Measurements from ENCODE around the gene FARP1. TPM values are rescaled to one million over a fixed set of nuclear protein-coding genes. Genes with fewer than 3 reads are reported as not detected.

Gene FARP1
- total RNA-seq, 1 experiment from 2014 or later, result not detected

DNA sequence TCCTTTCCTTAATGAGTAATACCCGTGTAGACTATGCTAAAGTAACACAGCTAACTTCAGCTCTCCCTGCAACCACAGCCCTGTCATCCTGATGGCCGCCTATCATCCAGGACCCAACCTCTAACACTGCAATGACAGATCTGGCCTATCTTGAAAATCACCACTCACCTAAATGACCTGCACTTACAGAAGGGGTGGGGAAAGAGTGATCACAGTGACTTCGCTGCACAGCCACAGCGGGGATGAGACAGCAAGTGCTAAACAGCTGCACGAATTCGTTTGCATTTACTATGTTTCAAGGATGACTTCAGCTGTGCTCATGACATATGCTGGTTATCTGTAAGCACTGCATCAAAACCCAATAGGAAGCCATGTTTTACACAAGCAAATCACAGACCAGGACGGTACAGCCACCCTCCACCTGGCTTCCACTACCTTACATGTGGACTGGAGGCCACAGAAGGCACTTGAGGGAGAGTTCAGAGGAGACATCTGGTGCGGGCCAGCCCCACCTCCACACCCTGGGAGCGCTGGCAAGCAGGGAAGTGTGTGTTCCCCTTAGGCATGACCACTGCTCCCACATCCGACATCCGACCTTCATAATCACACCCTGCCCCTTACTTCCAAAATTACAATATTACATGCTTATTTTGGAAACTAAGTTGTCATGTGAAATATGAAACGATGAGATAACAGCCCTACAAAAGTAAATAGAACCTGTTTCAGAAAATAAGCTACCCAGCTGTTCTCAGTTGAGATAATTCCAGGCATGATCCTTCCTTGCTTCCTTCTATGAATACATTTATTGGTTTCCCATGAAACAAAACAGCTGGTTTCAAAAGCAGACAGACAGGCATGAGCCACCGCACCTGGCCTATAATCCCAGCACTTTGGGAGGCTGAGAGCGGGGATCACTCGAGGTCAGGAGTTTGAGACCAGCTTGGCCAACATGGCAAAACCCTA is 338.3 kb downstream of the FARP1 start:
- Histone ChIP-seq H2AFZ (ENCODE audit: low read length) (no peak overlapping the region), H3K9ac (ENCODE audit: low read length) (no peak overlapping the region), H3K4me1 (ENCODE audit: low read length) (no peaks in the 10 kb centered on the region; the same call in 1 of the 2 replicates), H3K9me2 (replicated peaks; ENCODE audit: insufficient read depth, low read length) (no peaks in the 10 kb centered on the region), H4K20me1 (ENCODE audit: insufficient read depth, low read depth, low read length) (peaks cover 55% of the 10 kb centered on the region), H3K4me3 (ENCODE audit: low read length) (no peak overlapping the region), H3K79me2 (ENCODE audit: low read length) (peaks cover 96% of the 10 kb centered on the region), H3K27me3 (ENCODE audit: low read length) (no peaks in the 10 kb centered on the region), H3K36me3 (ENCODE audit: insufficient read depth, low read length) (no peaks in the 10 kb centered on the region), H3K4me2 (ENCODE audit: low read depth, low read length, poor library complexity, severe bottlenecking) (no peak overlapping the region), H3K9me3 (ENCODE audit: low read length) (no peaks in the 10 kb centered on the region), H3K27ac (ENCODE audit: low read length) (no peak overlapping the region)
- DNase-seq, result no peak

DNA sequence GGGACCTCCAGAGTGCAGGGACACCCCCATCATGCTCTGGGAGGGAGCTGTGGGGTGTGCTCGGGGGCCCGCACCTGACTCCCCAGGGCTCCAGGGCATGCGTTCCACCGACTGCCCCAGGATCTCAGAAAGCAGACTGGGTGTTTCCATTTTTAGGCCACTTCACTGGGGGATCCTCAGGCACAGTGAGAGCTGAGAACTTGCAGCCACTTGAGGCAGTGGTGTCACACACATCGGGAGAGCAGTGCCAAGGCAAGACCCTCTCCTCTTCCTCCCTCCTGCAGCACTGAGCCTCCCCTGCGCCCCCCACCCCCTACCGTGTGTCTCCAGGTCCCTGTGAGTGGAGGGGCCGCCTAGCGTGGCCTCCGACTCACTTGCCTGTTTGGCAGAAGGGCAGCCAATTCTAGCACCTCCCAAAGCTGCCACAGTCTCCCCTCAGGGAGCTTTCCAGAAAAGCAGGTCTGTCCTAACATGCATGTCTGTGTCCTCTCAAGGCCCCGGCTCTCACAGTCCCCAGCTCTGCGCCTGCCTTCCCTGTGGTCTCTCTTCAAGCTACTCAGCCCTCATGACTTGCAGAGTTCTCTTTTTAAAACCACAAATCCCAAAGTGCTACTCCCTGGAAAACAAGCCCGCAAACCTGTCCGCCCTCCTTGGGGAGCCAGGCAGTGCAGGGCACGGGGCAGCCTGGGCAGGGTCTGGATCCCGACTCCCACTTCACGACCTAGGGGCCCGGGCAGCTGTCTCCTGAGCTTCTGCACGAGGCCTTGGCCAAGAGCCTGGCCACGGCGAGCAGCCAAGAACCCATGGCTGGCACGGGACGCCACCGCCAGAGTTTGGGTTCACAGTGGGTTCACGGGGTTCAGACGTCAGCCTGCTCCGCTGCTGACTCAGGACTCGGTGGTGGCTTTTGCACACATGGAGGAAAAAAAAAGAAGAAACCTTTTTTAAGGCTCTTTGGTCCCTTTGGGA is 339.9 kb downstream of the FARP1 start:
- H3K27ac ChIP-seq (ENCODE audit: low read length), result no peak overlapping the region

GRCh38 chr13:98483601-98484288 is 340.9 kb downstream of the FARP1 start:
- peaks cover 19% of the 10 kb centered on the region for H3K4me1 ChIP-seq (ENCODE audit: low read length)
- peaks cover 98% of the 10 kb centered on the region for H3K79me2 ChIP-seq (ENCODE audit: low read length)
- no peak overlapping the region for H3K9ac ChIP-seq (ENCODE audit: low read length)
- no peak overlapping the region for H3K27ac ChIP-seq (ENCODE audit: low read length)
- H3K9me2 ChIP-seq (replicated peaks; ENCODE audit: insufficient read depth, low read length), result no peaks in the 10 kb centered on the region
- H2AFZ ChIP-seq (ENCODE audit: low read length), result no peak overlapping the region
- H3K4me2 ChIP-seq (ENCODE audit: low read depth, low read length, poor library complexity, severe bottlenecking), result no peak overlapping the region
- no peak for DNase-seq
- H3K4me3 ChIP-seq (ENCODE audit: low read length), result no peak overlapping the region
- H3K36me3 ChIP-seq (ENCODE audit: insufficient read depth, low read length), result no peaks in the 10 kb centered on the region
- H4K20me1 ChIP-seq (ENCODE audit: insufficient read depth, low read depth, low read length), result peaks cover 65% of the 10 kb centered on the region
- no peaks in the 10 kb centered on the region for H3K27me3 ChIP-seq (ENCODE audit: low read length)
- no peaks in the 10 kb centered on the region for H3K9me3 ChIP-seq (ENCODE audit: low read length)

More for the DNA sequence above, 339.9 kb downstream of the FARP1 start:
- peaks cover 98% of the 10 kb centered on the region for H3K79me2 ChIP-seq (ENCODE audit: low read length)
- H2AFZ ChIP-seq (ENCODE audit: low read length), result no peak overlapping the region
- H4K20me1 ChIP-seq (ENCODE audit: insufficient read depth, low read depth, low read length), result peaks cover 57% of the 10 kb centered on the region
- H3K9me3 ChIP-seq (ENCODE audit: low read length), result no peaks in the 10 kb centered on the region
- H3K4me3 ChIP-seq (ENCODE audit: low read length), result no peak overlapping the region
- no peak overlapping the region for H3K4me2 ChIP-seq (ENCODE audit: low read depth, low read length, poor library complexity, severe bottlenecking)
- no peak for DNase-seq
- H3K9ac ChIP-seq (ENCODE audit: low read length), result no peak overlapping the region
- H3K27me3 ChIP-seq (ENCODE audit: low read length), result no peaks in the 10 kb centered on the region
- H3K36me3 ChIP-seq (ENCODE audit: insufficient read depth, low read length), result no peaks in the 10 kb centered on the region
- H3K9me2 ChIP-seq (replicated peaks; ENCODE audit: insufficient read depth, low read length), result no peaks in the 10 kb centered on the region
- H3K4me1 ChIP-seq (ENCODE audit: low read length), result peaks cover 9% of the 10 kb centered on the region

- Histone ChIP-seq H2AFZ (ENCODE audit: low read length) (no peak overlapping the region), H3K4me1 (ENCODE audit: low read length) (peaks cover 27% of the 10 kb centered on the region), H3K4me2 (ENCODE audit: low read depth, low read length, poor library complexity, severe bottlenecking) (no peak overlapping the region), H3K79me2 (ENCODE audit: low read length) (peaks cover 98% of the 10 kb centered on the region), H3K27ac (ENCODE audit: low read length) (no peak overlapping the region), H3K27me3 (ENCODE audit: low read length) (no peaks in the 10 kb centered on the region), H3K4me3 (ENCODE audit: low read length) (no peak overlapping the region), H3K36me3 (ENCODE audit: insufficient read depth, low read length) (no peaks in the 10 kb centered on the region), H3K9me2 (replicated peaks; ENCODE audit: insufficient read depth, low read length) (no peaks in the 10 kb centered on the region), H3K9me3 (ENCODE audit: low read length) (no peaks in the 10 kb centered on the region), H3K9ac (ENCODE audit: low read length) (no peak overlapping the region), H4K20me1 (ENCODE audit: insufficient read depth, low read depth, low read length) (peaks cover 69% of the 10 kb centered on the region)
- DNase-seq, result no peak
Observed at GRCh38 chr13:98484289-98485219, 341.7 kb downstream of the FARP1 start.

DNA sequence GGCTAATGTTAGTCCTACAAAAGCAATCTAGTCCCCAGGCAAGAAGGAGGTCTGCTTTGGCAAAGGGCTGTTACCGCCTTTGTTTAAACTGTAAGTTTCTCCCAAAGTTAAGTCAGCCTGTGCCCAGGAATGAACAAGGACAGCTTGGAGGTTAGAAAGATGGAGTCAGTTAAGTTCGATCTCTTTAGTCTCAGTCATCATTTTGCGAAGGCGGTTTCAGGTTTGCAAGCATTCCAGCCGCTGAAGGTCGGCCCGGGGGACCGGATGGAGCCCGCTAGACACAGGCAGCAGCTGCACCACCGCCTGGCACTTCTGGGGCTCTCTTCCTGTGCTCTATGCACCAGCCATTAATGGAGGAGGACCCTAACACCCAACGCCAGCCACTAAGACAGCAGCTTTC is 342.7 kb downstream of the FARP1 start:
- no peaks in the 10 kb centered on the region for H3K36me3 ChIP-seq (ENCODE audit: insufficient read depth, low read length)
- no peak overlapping the region for H3K9ac ChIP-seq (ENCODE audit: low read length)
- H3K4me3 ChIP-seq (ENCODE audit: low read length), result no peak overlapping the region
- H3K79me2 ChIP-seq (ENCODE audit: low read length), result peaks cover 99% of the 10 kb centered on the region
- no peaks in the 10 kb centered on the region for H3K9me2 ChIP-seq (replicated peaks; ENCODE audit: insufficient read depth, low read length)
- no peaks in the 10 kb centered on the region for H3K27me3 ChIP-seq (ENCODE audit: low read length)
- H4K20me1 ChIP-seq (ENCODE audit: insufficient read depth, low read depth, low read length), result peaks cover 76% of the 10 kb centered on the region
- no peak for DNase-seq
- no peak overlapping the region for H3K27ac ChIP-seq (ENCODE audit: low read length)
- H3K4me1 ChIP-seq (ENCODE audit: low read length), result peaks cover 37% of the 10 kb centered on the region
- H3K9me3 ChIP-seq (ENCODE audit: low read length), result no peaks in the 10 kb centered on the region
- H3K4me2 ChIP-seq (ENCODE audit: low read depth, low read length, poor library complexity, severe bottlenecking), result no peak overlapping the region
- H2AFZ ChIP-seq (ENCODE audit: low read length), result no peak overlapping the region

GRCh38 chr13:98486412-98486811 is 343.5 kb downstream of the FARP1 start:
- Histone ChIP-seq H3K9me3 (ENCODE audit: low read length) (no peaks in the 10 kb centered on the region), H3K9ac (ENCODE audit: low read length) (no peak overlapping the region), H3K4me2 (ENCODE audit: low read depth, low read length, poor library complexity, severe bottlenecking) (no peak overlapping the region), H3K9me2 (replicated peaks; ENCODE audit: insufficient read depth, low read length) (no peaks in the 10 kb centered on the region), H3K79me2 (ENCODE audit: low read length) (peaks cover 99% of the 10 kb centered on the region), H4K20me1 (ENCODE audit: insufficient read depth, low read depth, low read length) (peaks cover 82% of the 10 kb centered on the region), H3K4me3 (ENCODE audit: low read length) (no peak overlapping the region), H3K27ac (ENCODE audit: low read length) (no peak overlapping the region), H3K36me3 (ENCODE audit: insufficient read depth, low read length) (no peaks in the 10 kb centered on the region), H3K27me3 (ENCODE audit: low read length) (no peaks in the 10 kb centered on the region), H3K4me1 (ENCODE audit: low read length) (peaks cover 44% of the 10 kb centered on the region), H2AFZ (ENCODE audit: low read length) (no peak overlapping the region)
- DNase-seq, result no peak

DNA sequence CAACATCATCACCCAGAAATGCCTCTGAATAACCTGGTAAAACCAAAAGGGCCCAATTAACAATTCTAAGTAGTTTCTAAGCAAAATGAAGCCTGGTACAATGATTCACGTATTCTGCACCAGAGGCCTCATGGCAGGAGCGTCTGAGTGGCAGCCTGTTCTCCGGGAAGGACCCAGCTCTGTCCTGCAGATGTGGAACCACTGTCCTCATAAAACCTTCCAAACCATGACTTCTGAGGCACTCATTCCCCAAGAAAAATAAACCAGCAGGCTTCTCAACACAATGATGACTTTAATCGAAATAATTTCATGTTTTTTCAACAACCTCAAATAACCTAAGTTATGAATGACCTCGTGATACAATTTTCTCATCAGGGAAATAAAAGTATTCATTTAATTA is 344.1 kb downstream of the FARP1 start:
- Histone ChIP-seq H3K4me1 (ENCODE audit: low read length) (peaks cover 46% of the 10 kb centered on the region), H3K9me3 (ENCODE audit: low read length) (no peaks in the 10 kb centered on the region), H3K4me3 (ENCODE audit: low read length) (no peak overlapping the region), H3K9me2 (replicated peaks; ENCODE audit: insufficient read depth, low read length) (no peaks in the 10 kb centered on the region), H3K9ac (ENCODE audit: low read length) (no peak overlapping the region), H4K20me1 (ENCODE audit: insufficient read depth, low read depth, low read length) (peaks cover 84% of the 10 kb centered on the region), H3K27me3 (ENCODE audit: low read length) (no peaks in the 10 kb centered on the region), H3K36me3 (ENCODE audit: insufficient read depth, low read length) (no peaks in the 10 kb centered on the region), H3K4me2 (ENCODE audit: low read depth, low read length, poor library complexity, severe bottlenecking) (no peak overlapping the region), H3K27ac (ENCODE audit: low read length) (no peak overlapping the region), H3K79me2 (ENCODE audit: low read length) (peaks cover 99% of the 10 kb centered on the region), H2AFZ (ENCODE audit: low read length) (no peak overlapping the region)
- no peak for DNase-seq
